NCI-H1436 (cell line): ENCODE results near the gene IFNLR1.

Source experiments
- DNase-seq: peaks from one replicate; lab custom pipeline; 2025; lab: John Stamatoyannopoulos, UW

Gene IFNLR1

DNA sequence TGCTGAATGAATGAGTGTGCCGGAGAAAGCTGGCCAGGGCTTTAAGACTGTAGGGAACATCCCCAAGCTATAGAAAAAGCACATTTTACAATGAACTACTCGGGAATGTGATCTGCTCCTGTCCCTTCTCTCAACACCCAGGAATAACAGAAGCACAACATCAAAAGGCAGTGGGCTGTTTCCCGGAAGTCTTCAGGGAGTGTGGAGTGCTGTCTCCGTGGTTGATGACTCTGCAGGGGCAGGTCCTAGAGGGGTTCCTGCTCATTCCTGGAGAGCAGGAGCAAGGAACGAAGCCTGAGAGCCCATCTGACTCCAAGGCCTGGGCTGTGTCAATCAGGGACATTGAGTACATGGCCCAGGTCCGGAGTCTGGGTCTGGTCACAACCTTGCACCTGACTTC, 39.3 kb downstream of the IFNLR1 start:
- DNase-seq: no peak

GRCh38 chr1:24147194-24147593, 39.9 kb downstream of the IFNLR1 start:
- DNase-seq: no peak

- peak; percentile 26 for DNase-seq
Measured at GRCh38 chr1:24142546-24143534, 44.2 kb downstream of the IFNLR1 start, which contains the start of gene IL22RA1. Gene IL22RA1, minus strand, starts transcription at chr1:24143140. Its CDS starts 58 bp downstream, at chr1:24143082.

- DNase-seq: no peak
Measured at GRCh38 chr1:24141311-24141997, 45.6 kb downstream of the IFNLR1 start.

DNA sequence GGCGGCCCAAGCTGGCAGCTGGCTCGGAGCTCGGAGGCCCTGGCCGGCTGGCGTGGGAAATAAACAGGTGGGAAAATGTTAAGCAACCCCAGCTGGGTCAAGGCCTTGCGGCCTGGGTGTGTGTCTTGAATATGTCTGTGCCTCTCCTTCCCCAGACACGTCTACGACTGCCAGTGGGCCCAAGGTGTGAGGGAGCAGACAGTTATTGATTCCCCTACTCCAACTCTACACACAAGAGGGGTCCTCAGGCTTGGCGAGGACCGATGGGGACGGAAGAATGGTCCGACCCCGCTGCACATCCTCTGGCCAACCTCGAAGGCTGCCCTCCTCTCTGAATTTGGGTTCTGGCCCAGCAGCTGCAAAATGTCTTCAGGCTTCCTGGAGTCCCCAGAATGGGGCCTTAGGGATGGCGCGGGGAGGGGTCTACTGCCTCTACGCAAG, 46.3 kb downstream of the IFNLR1 start:
- no peak for DNase-seq

- DNase-seq: no peak
Measured at GRCh38 chr1:24139841-24140425, 47.2 kb downstream of the IFNLR1 start.

DNA sequence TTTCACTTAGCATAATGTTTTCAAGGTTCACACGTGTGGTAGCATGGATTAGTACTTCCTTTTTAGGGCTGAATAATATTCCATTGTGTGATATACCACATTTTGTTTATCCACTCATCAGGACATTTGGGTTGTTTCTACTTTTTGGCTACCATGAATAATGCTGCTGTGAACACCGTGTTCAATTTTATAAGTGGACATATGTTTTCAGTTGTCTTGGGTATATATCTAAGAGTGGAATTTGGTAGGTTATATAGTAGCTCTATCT, 47.9 kb downstream of the IFNLR1 start:
- DNase-seq: no peak

GRCh38 chr1:24138476-24139221, 48.4 kb downstream of the IFNLR1 start:
- no peak for DNase-seq

DNA sequence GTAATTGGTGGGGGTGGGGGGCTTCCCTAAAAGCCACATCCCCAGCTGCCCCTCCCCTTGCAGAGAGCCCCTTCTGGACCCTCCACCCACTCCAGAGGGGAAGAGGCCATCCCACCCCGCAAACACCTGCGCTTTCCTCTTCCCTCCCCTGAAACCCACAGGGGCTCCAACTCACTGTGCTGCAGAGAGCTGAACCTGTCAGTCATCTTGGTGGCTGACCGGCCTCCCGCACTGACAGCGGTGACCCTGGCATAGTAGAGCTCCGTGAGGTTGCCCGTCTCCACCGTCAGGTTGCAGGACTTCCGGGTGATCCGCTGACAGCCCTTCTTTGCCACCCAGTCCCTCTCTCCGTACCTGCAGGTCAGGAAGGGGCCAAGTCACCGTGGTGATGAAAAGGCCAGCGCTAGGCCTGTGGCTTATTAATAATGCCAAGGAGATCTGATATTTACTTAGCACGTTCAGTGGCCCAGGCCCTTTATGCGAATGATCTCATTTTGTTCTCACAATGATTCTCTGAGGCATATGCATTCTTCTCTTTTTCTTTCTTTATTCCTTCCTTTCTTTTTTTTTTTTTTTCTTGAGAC, 50.0 kb downstream of the IFNLR1 start:
- no peak for DNase-seq

DNA sequence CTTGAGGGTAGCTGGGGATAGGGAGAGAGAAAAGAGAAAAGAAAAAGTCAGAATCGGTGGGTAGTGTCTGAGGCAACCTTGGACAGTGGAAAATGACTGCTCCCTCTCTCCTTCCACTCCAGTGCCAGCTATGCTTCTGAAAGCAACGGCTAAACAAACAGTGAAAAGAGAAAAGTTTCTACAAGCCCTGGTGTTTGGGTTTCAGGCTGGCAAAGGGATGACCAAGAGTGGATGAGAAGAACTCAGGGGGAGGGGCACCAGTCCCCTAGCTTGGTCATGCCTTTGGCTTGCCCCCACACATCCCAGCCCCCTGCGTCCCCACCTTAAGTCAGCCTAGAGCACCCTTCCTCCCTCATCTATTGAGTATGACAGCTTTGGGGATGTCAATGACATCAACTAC, 52.7 kb downstream of the IFNLR1 start:
- no peak for DNase-seq

- DNase-seq: no peak
Measured at GRCh38 chr1:24133819-24134218, 53.3 kb downstream of the IFNLR1 start.

- DNase-seq: no peak
Measured at GRCh38 chr1:24130385-24130784, 56.7 kb downstream of the IFNLR1 start.

- DNase-seq: no peak
Measured at GRCh38 chr1:24127801-24128363, 59.2 kb downstream of the IFNLR1 start.

DNA sequence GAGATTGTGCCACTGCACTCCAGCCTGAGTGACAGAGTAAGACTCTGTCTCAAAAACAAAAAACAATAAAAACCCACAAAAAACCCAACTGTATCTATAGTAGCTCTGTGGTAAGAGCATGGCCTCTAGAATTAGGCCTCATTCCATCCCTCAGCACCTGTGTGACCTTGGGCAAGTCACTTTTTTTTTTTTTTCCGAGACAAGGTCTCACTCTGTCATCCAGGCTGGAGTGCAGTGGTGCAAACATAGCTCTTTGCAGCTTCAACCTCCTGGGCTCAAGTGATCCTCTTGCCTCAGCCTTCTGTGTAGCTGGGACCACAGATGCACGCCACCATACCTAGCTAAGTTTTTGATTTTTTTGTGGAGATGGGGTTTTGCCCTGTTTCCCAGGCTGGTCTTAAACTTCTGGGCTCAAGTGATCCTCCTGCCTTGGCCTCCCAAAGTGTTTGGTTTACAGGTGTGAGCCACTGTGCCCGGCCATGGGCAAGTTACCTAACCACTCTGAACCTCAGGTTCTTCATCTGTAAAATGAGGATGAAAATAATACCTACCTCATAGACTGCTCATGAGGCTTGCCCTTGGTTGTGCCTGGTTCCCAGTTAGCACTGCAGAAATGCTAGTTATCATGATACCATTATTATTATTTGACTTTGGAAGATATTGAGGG, 59.8 kb downstream of the IFNLR1 start:
- DNase-seq: no peak

DNA sequence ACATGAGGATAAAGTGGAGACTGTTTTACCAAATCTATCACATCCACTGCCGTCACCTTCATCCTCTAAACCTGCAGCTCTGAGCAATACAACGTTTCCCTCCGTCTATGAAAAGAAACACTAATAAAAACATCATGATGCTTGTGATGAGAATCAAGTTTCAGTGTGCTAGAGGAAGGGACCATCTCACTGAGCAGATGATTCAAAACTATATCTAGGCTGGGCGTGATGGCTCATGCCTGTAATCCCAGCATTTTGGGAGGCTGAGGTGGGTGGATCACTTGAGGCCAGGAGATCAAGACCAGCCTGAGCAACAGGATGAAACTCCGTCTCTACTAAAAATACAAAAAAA, 60.4 kb downstream of the IFNLR1 start:
- no peak for DNase-seq

- no peak for DNase-seq
Measured at GRCh38 chr1:24126018-24126671, 60.9 kb downstream of the IFNLR1 start.

- DNase-seq: no peak
Measured at GRCh38 chr1:24125456-24125855, 61.6 kb downstream of the IFNLR1 start.

DNA sequence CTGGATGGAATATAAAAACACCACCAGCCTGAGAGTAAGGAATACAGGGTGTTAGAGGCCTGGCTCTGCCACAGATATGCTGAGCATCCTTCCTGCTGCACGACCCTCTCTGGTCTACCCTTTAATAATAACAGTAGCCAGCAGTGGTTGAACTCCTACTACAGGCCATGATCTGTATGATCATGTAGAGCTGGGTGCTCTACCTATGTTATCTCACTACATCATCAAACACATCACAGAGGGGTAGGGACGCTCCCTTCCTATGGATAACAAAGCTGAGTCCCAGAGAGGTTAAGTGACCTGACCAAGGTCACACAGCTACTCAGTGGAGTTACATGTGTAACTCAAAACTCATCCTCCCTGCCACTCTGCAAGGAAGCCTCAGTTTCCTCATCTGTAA, 62.1 kb downstream of the IFNLR1 start:
- no peak for DNase-seq

DNA sequence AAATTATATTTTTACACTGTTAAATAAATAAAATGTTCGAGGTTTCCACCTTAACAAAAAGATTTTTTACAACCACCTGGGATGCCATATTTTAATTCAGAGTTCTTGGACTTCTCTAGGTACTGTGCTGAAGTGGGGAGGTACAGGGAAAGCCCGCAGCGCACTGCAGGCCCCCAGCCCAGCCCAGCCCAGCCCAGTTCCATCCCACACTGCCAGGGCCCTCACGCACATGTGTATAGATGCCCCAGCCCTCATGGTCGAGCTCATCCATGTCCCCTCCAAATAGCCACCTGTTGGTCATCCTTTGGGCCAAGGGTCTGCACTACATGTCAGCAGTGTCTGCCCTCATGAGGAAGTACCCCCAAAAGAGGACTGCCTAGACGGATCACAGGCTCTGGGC, 63.5 kb downstream of the IFNLR1 start:
- no peak for DNase-seq

DNA sequence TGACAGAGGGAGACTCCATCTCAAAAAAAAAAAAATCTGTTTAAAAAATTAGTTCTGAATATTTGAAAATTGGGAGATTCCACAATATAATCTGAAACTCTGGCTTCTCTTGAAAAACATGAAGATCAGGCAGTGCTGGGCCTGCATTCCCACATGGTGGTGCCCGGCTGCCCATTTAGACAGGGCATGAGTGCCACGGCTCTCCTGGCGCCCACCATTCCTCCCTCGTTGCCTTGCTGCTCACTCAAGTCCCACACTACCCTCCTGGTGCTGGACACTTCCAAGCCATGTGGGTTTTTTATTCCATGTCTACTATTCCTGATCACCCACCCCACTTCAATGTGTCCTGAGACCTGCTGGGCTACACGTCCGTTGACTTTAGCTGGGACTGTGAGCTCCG, 64.3 kb downstream of the IFNLR1 start:
- DNase-seq: no peak

GRCh38 chr1:24121406-24121805, 65.7 kb downstream of the IFNLR1 start:
- DNase-seq: no peak
